Loucy (cell line): Measurements from ENCODE around the gene TCTN3.

Experiments
- EZH2phosphoT487 ChIP-seq: fragments of 200-600 bp; IDR thresholded peaks from 2 replicates; pipeline ENCODE4 v1.6.1; 2018; ENCODE audit warnings: antibody characterized with exemption, mild to moderate bottlenecking, moderate library complexity, borderline replicate concordance
- TF ChIP-seq, protein P1 (sequence below): fragments of 200-600 bp; sonication (generic); conservative IDR thresholded peaks from 2 replicates; pipeline ENCODE4 v1.5.1; 2014; ENCODE audit warnings: mild to moderate bottlenecking, antibody characterized with exemption, low read length

- TF ChIP-seq, protein P1, sequence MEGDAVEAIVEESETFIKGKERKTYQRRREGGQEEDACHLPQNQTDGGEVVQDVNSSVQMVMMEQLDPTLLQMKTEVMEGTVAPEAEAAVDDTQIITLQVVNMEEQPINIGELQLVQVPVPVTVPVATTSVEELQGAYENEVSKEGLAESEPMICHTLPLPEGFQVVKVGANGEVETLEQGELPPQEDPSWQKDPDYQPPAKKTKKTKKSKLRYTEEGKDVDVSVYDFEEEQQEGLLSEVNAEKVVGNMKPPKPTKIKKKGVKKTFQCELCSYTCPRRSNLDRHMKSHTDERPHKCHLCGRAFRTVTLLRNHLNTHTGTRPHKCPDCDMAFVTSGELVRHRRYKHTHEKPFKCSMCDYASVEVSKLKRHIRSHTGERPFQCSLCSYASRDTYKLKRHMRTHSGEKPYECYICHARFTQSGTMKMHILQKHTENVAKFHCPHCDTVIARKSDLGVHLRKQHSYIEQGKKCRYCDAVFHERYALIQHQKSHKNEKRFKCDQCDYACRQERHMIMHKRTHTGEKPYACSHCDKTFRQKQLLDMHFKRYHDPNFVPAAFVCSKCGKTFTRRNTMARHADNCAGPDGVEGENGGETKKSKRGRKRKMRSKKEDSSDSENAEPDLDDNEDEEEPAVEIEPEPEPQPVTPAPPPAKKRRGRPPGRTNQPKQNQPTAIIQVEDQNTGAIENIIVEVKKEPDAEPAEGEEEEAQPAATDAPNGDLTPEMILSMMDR = no peak
- no peak for TF ChIP-seq EZH2phosphoT487
Measured at GRCh38 chr10:95694665-95695064, 938 bp upstream of the TCTN3 start.
